ENCODE measurements around the gene FAM181B. TPM values are rescaled to one million over a fixed set of nuclear protein-coding genes. Genes with fewer than 3 reads are reported as not detected.

Gene FAM181B
- total and polyA plus RNA-seq, 9 donors: 1.1 to 2.1 (median 1.5) TPM

GRCh38 chr11:82719361-82720105, 14.1 kb downstream of the FAM181B start:
- Histone ChIP-seq H3K36me3 (no peaks in the 10 kb centered on the region), H3K4me3 (no peak overlapping the region), H3K9me3 (no peaks in the 10 kb centered on the region), H3K27me3 (no peaks in the 10 kb centered on the region), H3K27ac (no peak overlapping the region), H3K4me1 (ENCODE audit: insufficient read depth) (peaks cover 1% of the 10 kb centered on the region)
- TF ChIP-seq POLR2A (IDR thresholded peaks at IDR 0.05) (no peak), EP300 (IDR thresholded peaks at IDR 0.05) (no peak)
- TF ChIP-seq, protein P1, sequence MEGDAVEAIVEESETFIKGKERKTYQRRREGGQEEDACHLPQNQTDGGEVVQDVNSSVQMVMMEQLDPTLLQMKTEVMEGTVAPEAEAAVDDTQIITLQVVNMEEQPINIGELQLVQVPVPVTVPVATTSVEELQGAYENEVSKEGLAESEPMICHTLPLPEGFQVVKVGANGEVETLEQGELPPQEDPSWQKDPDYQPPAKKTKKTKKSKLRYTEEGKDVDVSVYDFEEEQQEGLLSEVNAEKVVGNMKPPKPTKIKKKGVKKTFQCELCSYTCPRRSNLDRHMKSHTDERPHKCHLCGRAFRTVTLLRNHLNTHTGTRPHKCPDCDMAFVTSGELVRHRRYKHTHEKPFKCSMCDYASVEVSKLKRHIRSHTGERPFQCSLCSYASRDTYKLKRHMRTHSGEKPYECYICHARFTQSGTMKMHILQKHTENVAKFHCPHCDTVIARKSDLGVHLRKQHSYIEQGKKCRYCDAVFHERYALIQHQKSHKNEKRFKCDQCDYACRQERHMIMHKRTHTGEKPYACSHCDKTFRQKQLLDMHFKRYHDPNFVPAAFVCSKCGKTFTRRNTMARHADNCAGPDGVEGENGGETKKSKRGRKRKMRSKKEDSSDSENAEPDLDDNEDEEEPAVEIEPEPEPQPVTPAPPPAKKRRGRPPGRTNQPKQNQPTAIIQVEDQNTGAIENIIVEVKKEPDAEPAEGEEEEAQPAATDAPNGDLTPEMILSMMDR (IDR thresholded peaks at IDR 0.05): no peak
- WGBS, 3 donors: 50 to 65% (median 59%) methylated on average over 5 of the region's 5 CpGs
- no peak for DNase-seq
- intact Hi-C loops (cut with DNase I): loop anchor here in 2 of 4 donors (10.0 kb wide), 2 partner anchors 145 to 1095 kb away; no protein-coding TSS in a partner anchor

DNA sequence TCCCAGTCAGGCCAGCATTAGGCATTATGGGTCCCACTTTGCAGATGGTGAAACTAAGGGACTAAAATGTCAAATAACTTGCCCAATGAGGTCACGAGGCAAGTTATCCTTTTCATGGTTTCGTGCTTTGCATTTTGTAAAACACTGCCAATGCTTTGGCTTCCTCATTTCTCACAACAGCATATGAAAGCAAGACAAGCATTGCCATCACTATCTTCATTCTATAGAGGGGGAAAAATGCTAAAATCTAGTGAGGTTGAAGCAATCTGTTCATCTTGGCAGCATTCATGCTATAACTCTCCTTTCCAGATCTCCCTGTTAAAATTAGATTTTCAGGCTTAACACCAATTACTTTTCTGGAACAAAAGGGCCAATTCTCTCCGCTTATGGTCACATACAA, 14.8 kb downstream of the FAM181B start:
- Histone ChIP-seq H3K4me3 (no peak overlapping the region), H3K27ac (no peak overlapping the region), H3K9me3 (no peaks in the 10 kb centered on the region), H3K27me3 (no peaks in the 10 kb centered on the region), H3K4me1 (ENCODE audit: insufficient read depth) (peaks cover 1% of the 10 kb centered on the region), H3K36me3 (no peaks in the 10 kb centered on the region)
- TF ChIP-seq, protein P1 (IDR thresholded peaks at IDR 0.05): no peak
- no peak for TF ChIP-seq POLR2A (IDR thresholded peaks at IDR 0.05)
- no peak for TF ChIP-seq EP300 (IDR thresholded peaks at IDR 0.05)
- WGBS, 3 donors: 19 to 41% (median 31%) methylated on average over 3 of the region's 3 CpGs
- intact Hi-C loops (cut with DNase I): loop anchor here in 2 of 4 donors (10.0 kb wide), 2 partner anchors 146 to 1096 kb away; no protein-coding TSS in a partner anchor
- no peak for DNase-seq

DNA sequence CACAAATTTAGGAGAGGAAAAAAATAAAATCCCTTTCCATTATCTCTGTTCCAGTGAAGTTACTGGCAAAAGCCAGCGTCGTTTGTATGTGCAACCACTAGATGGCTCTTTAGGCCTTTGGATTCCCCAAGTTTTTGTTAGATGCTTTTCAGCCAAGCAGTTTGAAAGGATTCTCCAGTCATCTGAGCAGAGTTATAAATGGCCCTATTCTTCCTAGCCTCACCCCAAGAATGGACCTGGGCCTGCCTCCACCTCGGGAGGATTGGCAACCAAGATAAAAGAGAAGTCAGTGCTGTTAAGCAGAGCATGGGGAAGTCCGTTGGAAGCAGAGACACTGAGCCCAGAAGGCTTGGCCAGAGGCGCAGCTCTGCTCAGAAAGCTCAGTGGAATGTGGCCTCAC, 15.4 kb downstream of the FAM181B start:
- intact Hi-C loops (cut with DNase I): loop anchor here in 2 of 4 donors (10.0 kb wide), 2 partner anchors 146 to 1096 kb away; no protein-coding TSS in a partner anchor
- no peak overlapping the region for H3K4me3 ChIP-seq
- H3K27ac ChIP-seq: no peak overlapping the region
- WGBS, 3 donors: 20 to 29% (median 21%) methylated on average over 5 of the region's 5 CpGs
- TF ChIP-seq EP300 (IDR thresholded peaks at IDR 0.05) (no peak), POLR2A (IDR thresholded peaks at IDR 0.05) (no peak)
- TF ChIP-seq, protein P1 (IDR thresholded peaks at IDR 0.05): peak in 2 of 3 donors; percentile 47 to 52
- no peaks in the 10 kb centered on the region for H3K9me3 ChIP-seq
- peaks cover 1% of the 10 kb centered on the region for H3K4me1 ChIP-seq (ENCODE audit: insufficient read depth)
- peak in 2 of 5 donors; percentile 28 to 31 for DNase-seq
- no peaks in the 10 kb centered on the region for H3K36me3 ChIP-seq
- no peaks in the 10 kb centered on the region for H3K27me3 ChIP-seq

DNA sequence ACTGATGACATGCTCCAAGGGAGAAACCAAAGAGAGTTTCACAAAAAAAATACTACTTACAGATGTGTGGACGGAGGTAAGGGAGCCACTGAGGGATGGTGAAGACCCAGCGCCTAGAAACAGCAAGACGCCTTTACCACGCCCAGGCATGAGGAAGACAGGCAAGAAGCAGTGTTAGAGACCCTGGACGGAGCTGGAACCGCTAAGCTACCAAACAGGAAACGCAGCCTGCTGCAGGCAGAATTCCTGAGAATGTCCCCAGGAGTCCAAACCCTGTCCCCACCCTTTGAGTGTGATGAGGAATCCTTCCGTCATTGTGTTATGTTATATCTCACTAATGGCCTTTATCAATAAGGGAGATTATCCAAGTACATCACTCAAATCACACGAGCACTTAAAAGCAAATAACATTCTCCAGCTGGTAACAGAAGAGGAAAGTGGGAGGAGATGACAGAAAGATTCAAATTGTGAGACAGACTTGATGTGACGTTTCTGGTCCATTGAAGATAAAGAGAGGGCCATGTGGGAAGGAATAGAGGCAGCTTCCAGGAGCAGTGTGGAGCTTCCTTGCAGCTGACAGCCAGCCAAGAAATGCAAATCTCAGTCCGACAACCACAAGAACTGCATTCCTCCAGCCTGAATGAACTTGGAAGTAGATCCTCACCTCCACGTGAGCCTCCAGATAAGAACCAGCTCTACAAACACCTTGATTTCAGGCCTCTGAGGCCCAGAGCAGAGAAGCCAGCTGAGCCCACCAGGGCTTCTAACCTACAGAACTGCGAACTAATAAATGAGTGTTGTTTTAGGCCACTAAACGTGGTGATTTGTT, 19.1 kb downstream of the FAM181B start:
- H3K36me3 ChIP-seq: no peaks in the 10 kb centered on the region
- H3K9me3 ChIP-seq: no peaks in the 10 kb centered on the region
- no peak overlapping the region for H3K27ac ChIP-seq
- H3K4me3 ChIP-seq: no peak overlapping the region
- intact Hi-C loops (cut with DNase I): loop anchor here in 2 of 4 donors (10.0 kb wide), 2 partner anchors 150 to 1100 kb away; no protein-coding TSS in a partner anchor
- DNase-seq: no peak
- WGBS, 3 donors: 68 to 74% (median 69%) methylated on average over 14 of the region's 14 CpGs
- TF ChIP-seq, protein P1 (IDR thresholded peaks at IDR 0.05): no peak
- no peak for TF ChIP-seq EP300 (IDR thresholded peaks at IDR 0.05)
- no peak for TF ChIP-seq POLR2A (IDR thresholded peaks at IDR 0.05)
- H3K4me1 ChIP-seq (ENCODE audit: insufficient read depth): no peaks in the 10 kb centered on the region
- H3K27me3 ChIP-seq: no peaks in the 10 kb centered on the region

Measured in ovary (tissue), 9 donors.